Astrocyte (in vitro differentiated cells and primary cell): Measurements from ENCODE around the gene OR9Q2. TPM values are rescaled to one million over a fixed set of nuclear protein-coding genes. Genes with fewer than 3 reads are reported as not detected.
"Not testable (repeated sequence)": the region's sequence is repeated elsewhere in the genome, so short reads cannot be mapped to it uniquely, and the experiment has no call there.

Experiments
- DNase-seq: peaks from one replicate; pipeline ENCODE4 v3.0.0-alpha.2; 2010; ENCODE audit warnings: low read depth
- FAIRE-seq: peaks from 2 replicates; lab custom pipeline; 2011; peaks lifted over from hg19 to GRCh38; lab: Jason Lieb, UNC
- H2AFZ ChIP-seq: 2 replicates; pipeline ENCODE4 v1.6.0; 2012; ENCODE audit warnings: low read depth, low read length, inconsistent platforms
- H3K27ac ChIP-seq: 2 replicates; pipeline ENCODE4 v1.5.1; 2011; ENCODE audit warnings: low read depth, low read length, inconsistent platforms
- H3K27me3 ChIP-seq: 2 replicates; pipeline ENCODE4 v1.6.0; 2011; ENCODE audit warnings: low read length, inconsistent platforms; ENCODE audit not compliant: insufficient read depth
- H3K36me3 ChIP-seq: 2 replicates; pipeline ENCODE4 v1.5.1; 2011; ENCODE audit warnings: low read length, inconsistent platforms; ENCODE audit not compliant: insufficient read depth
- H3K4me1 ChIP-seq: 2 replicates; pipeline ENCODE4 v1.5.1; 2011; ENCODE audit warnings: low read length, inconsistent platforms; ENCODE audit not compliant: insufficient read depth
- H3K4me2 ChIP-seq: 2 replicates; pipeline ENCODE4 v1.6.0; 2012; ENCODE audit warnings: low read length, inconsistent platforms
- H3K4me3 ChIP-seq: 2 replicates; pipeline ENCODE4 v1.5.1; 2011; ENCODE audit warnings: low read depth, mild to moderate bottlenecking, low read length, inconsistent platforms; ENCODE audit not compliant: insufficient read depth
- H3K79me2 ChIP-seq: 2 replicates; pipeline ENCODE4 v1.6.0; 2012; ENCODE audit warnings: mild to moderate bottlenecking, low read length, inconsistent platforms; ENCODE audit not compliant: insufficient read depth
- H3K9ac ChIP-seq: 2 replicates; pipeline ENCODE4 v1.6.0; 2012; ENCODE audit warnings: mild to moderate bottlenecking, low read length, inconsistent platforms
- H3K9me3 ChIP-seq: 2 replicates; pipeline ENCODE4 v1.5.1; 2012; ENCODE audit warnings: low read depth, mild to moderate bottlenecking, low read length, inconsistent platforms; ENCODE audit not compliant: insufficient read depth
- H4K20me1 ChIP-seq: 2 replicates; pipeline ENCODE4 v1.6.0; 2012; ENCODE audit warnings: low read length, inconsistent platforms; ENCODE audit not compliant: insufficient read depth
- H3K27ac Mint-ChIP-seq: one replicate; pipeline ENCODE4 v1.8.0; 2021; ENCODE audit warnings: mild to moderate bottlenecking, mixed read lengths; ENCODE audit not compliant: unreplicated experiment
- H3K27me3 Mint-ChIP-seq: one replicate; pipeline ENCODE4 v1.8.0; 2021; ENCODE audit warnings: low read depth, mixed read lengths; ENCODE audit not compliant: unreplicated experiment
- H3K36me3 Mint-ChIP-seq: one replicate; pipeline ENCODE4 v1.8.0; 2021; ENCODE audit warnings: low read depth, mixed read lengths; ENCODE audit not compliant: unreplicated experiment
- H3K4me1 Mint-ChIP-seq: one replicate; pipeline ENCODE4 v1.8.0; 2021; ENCODE audit warnings: low read depth, mixed read lengths; ENCODE audit not compliant: unreplicated experiment
- H3K4me3 Mint-ChIP-seq: one replicate; pipeline ENCODE4 v1.8.0; 2021; ENCODE audit warnings: mild to moderate bottlenecking, moderate library complexity, mixed read lengths; ENCODE audit not compliant: unreplicated experiment
- H3K9me3 Mint-ChIP-seq: one replicate; pipeline ENCODE4 v1.8.0; 2021; ENCODE audit warnings: mild to moderate bottlenecking, mixed read lengths; ENCODE audit not compliant: unreplicated experiment
- CTCF ChIP-seq: IDR thresholded peaks from 2 replicates; pipeline ENCODE4 v1.5.1; 2011; ENCODE audit warnings: low read depth, mild to moderate bottlenecking, inconsistent platforms, low read length, moderate library complexity; ENCODE audit not compliant: insufficient read depth
- EZH2 ChIP-seq: IDR thresholded peaks from 2 replicates; pipeline ENCODE4 v1.6.1; 2012; ENCODE audit warnings: mild to moderate bottlenecking, low read length, inconsistent platforms; ENCODE audit not compliant: insufficient read depth
- total RNA-seq: library from RNA; stranded (reverse); gene quantifications from 2 replicates; pipeline ENCODE4 v1.2.1, GENCODE V29; 2021

Gene OR9Q2
- total RNA-seq, 1 donor from 2014 or later = not detected

- no peak overlapping the region for H2AFZ ChIP-seq
- H3K36me3 ChIP-seq = no peaks in the 10 kb centered on the region
- H3K4me3 Mint-ChIP-seq = no peak overlapping the region
- no peak overlapping the region for H3K27ac ChIP-seq
- no peaks in the 10 kb centered on the region for H3K79me2 ChIP-seq
- no peaks in the 10 kb centered on the region for H4K20me1 ChIP-seq
- H3K4me1 ChIP-seq = no peaks in the 10 kb centered on the region
- no peaks in the 10 kb centered on the region for H3K4me1 Mint-ChIP-seq
- H3K9me3 ChIP-seq = peaks cover under 1% of the 10 kb centered on the region
- TF ChIP-seq CTCF (no peak), EZH2 (no peak)
- H3K27me3 ChIP-seq = no peaks in the 10 kb centered on the region
- H3K9me3 Mint-ChIP-seq = peaks cover 6% of the 10 kb centered on the region
- no peak overlapping the region for H3K27ac Mint-ChIP-seq
- no peaks in the 10 kb centered on the region for H3K36me3 Mint-ChIP-seq
- FAIRE-seq (no peak), DNase-seq (no peak)
- H3K9ac ChIP-seq = no peak overlapping the region
- H3K27me3 Mint-ChIP-seq = no peaks in the 10 kb centered on the region
- H3K4me3 ChIP-seq = no peak overlapping the region
- no peak overlapping the region for H3K4me2 ChIP-seq
Observed at GRCh38 chr11:58195939-58196338, 7.1 kb downstream of the OR9Q2 start.

GRCh38 chr11:58199271-58199670 lies 10.4 kb downstream of the OR9Q2 start:
- H3K27me3 Mint-ChIP-seq = no peaks in the 10 kb centered on the region
- no peaks in the 10 kb centered on the region for H3K4me1 Mint-ChIP-seq
- Histone ChIP-seq H3K9ac (no peak overlapping the region), H3K36me3 (no peaks in the 10 kb centered on the region), H3K4me1 (no peaks in the 10 kb centered on the region), H3K27me3 (no peaks in the 10 kb centered on the region), H3K79me2 (no peaks in the 10 kb centered on the region), H3K27ac (no peak overlapping the region), H2AFZ (no peak overlapping the region), H3K4me3 (no peak overlapping the region), H3K9me3 (no peaks in the 10 kb centered on the region), H3K4me2 (no peak overlapping the region), H4K20me1 (no peaks in the 10 kb centered on the region)
- TF ChIP-seq CTCF (no peak), EZH2 (no peak)
- peaks cover 8% of the 10 kb centered on the region for H3K9me3 Mint-ChIP-seq
- no peak overlapping the region for H3K4me3 Mint-ChIP-seq
- no peak for FAIRE-seq
- no peaks in the 10 kb centered on the region for H3K36me3 Mint-ChIP-seq
- no peak for DNase-seq
- no peak overlapping the region for H3K27ac Mint-ChIP-seq

- no peak within 1 kb of the TSS for H3K27ac Mint-ChIP-seq
- Histone ChIP-seq H3K4me1 (no peaks in the 10 kb centered on the region), H3K79me2 (no peaks in the 10 kb centered on the region), H4K20me1 (no peaks in the 10 kb centered on the region), H3K9me3 (no peaks in the 10 kb centered on the region), H2AFZ (no peak within 1 kb of the TSS), H3K36me3 (no peaks in the 10 kb centered on the region), H3K4me2 (no peak within 1 kb of the TSS), H3K4me3 (no peak within 1 kb of the TSS), H3K27me3 (no peaks in the 10 kb centered on the region), H3K27ac (no peak within 1 kb of the TSS), H3K9ac (no peak within 1 kb of the TSS)
- TF ChIP-seq CTCF (no peak), EZH2 (no peak)
- no peak within 1 kb of the TSS for H3K4me3 Mint-ChIP-seq
- peaks cover 3% of the 10 kb centered on the region for H3K9me3 Mint-ChIP-seq
- H3K36me3 Mint-ChIP-seq = no peaks in the 10 kb centered on the region
- no peaks in the 10 kb centered on the region for H3K4me1 Mint-ChIP-seq
- H3K27me3 Mint-ChIP-seq = peaks cover 2% of the 10 kb centered on the region
- no peak for FAIRE-seq
- DNase-seq = no peak
Observed at GRCh38 chr11:58204042-58204441, 15.2 kb downstream of the OR9Q2 start, which contains the start of gene OR1S2. TSS of gene OR1S2 (minus strand) at chr11:58204142. CDS start at chr11:58204142, 0 bp downstream.

GRCh38 chr11:58212420-58212819 lies 23.6 kb downstream of the OR9Q2 start, which contains the start of gene OR1S1:
TSS of gene OR1S1 (plus strand) at chr11:58212720.
- not testable (repeated sequence) for H3K4me3 ChIP-seq, H4K20me1 ChIP-seq, FAIRE-seq, H3K36me3 Mint-ChIP-seq, DNase-seq, H3K27me3 ChIP-seq, H3K9ac ChIP-seq, H3K9me3 ChIP-seq, H3K4me3 Mint-ChIP-seq, H3K36me3 ChIP-seq, H3K4me1 ChIP-seq, H3K4me2 ChIP-seq, H3K4me1 Mint-ChIP-seq, H3K27me3 Mint-ChIP-seq, H3K27ac Mint-ChIP-seq, H3K27ac ChIP-seq, H3K79me2 ChIP-seq, H3K9me3 Mint-ChIP-seq, H2AFZ ChIP-seq
